ENCODE measurements around the gene ZC2HC1B.

ZC2HC1B gene

DNA sequence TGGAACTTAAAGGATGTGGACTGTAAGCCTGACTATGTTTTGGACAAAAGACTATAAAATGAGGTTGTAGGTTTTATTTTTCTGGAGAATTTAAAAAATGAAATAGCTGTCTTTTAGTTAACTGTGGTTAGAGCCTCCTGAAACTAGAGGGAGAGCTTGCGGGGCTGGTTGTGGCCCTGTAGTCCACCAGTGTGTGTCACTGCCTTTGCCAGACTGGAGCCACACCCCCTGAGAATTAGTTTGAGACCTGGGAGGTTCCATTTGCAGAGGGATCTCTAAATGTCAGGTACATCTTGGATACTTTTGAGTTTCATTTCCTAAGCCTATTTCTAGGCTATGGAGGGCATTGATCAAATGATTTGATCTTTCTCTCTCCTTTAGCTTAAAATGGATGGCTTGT lies 20.8 kb downstream of the ZC2HC1B start:
- Histone ChIP-seq H3K23ac (ENCODE audit: low read length in 2 of 2) (no peak overlapping the region), H3K9me3 (ENCODE audit: control insufficient read depth, low read length) (no peaks in the 10 kb centered on the region), H3K4me3 (ENCODE audit: insufficient read depth in 1 of 2, low read depth in 1 of 2, low read length in 2 of 2) (no peak overlapping the region), H2BK5ac (ENCODE audit: low read depth, low read length, poor library complexity, severe bottlenecking) (no peak overlapping the region), H4K91ac (ENCODE audit: low read length) (no peak overlapping the region), H3K9ac (ENCODE audit: low read length) (no peak overlapping the region), H3K14ac (ENCODE audit: low read length in 2 of 2) (no peak overlapping the region), H2AK5ac (ENCODE audit: low read length, severe bottlenecking) (no peak overlapping the region), H3K36me3 (ENCODE audit: control insufficient read depth in 1 of 2, insufficient read depth in 2 of 2, low read depth in 1 of 2, low read length in 2 of 2) (no peaks in the 10 kb centered on the region), H2BK15ac (ENCODE audit: low read depth, poor library complexity, severe bottlenecking) (no peak overlapping the region), H3K4me1 (ENCODE audit: control insufficient read depth, insufficient read depth, low read depth, low read length) (no peaks in the 10 kb centered on the region), H2BK12ac (ENCODE audit: low read length in 2 of 2) (no peak overlapping the region), H3K4ac (ENCODE audit: low read depth in 1 of 2, low read length in 2 of 2) (no peak overlapping the region), H3K79me1 (replicated peaks; ENCODE audit: low read length, poor library complexity, severe bottlenecking) (no peaks in the 10 kb centered on the region), H3K4me2 (ENCODE audit: low read length, poor library complexity, severe bottlenecking) (no peak overlapping the region), H2AFZ (ENCODE audit: low read depth, low read length) (no peak overlapping the region), H3K27ac (ENCODE audit: low read length, poor library complexity, severe bottlenecking) (no peak overlapping the region), H3K27me3 (ENCODE audit: control insufficient read depth in 1 of 2, insufficient read depth in 1 of 2, low read length in 2 of 2) (no peaks in the 10 kb centered on the region), H2BK120ac (ENCODE audit: low read depth, low read length) (no peak overlapping the region), H4K8ac (ENCODE audit: low read length) (no peak overlapping the region), H3K18ac (ENCODE audit: low read depth in 1 of 2, low read length in 2 of 2) (no peak overlapping the region)
- WGBS = 94% methylated on average over 1 of the region's 1 CpG
- no peak for DNase-seq

- Histone ChIP-seq H3K36me3 (ENCODE audit: control insufficient read depth in 1 of 2, insufficient read depth in 2 of 2, low read depth in 1 of 2, low read length in 2 of 2) (no peaks in the 10 kb centered on the region), H2BK120ac (ENCODE audit: low read depth, low read length) (no peak overlapping the region), H2BK15ac (ENCODE audit: low read depth, poor library complexity, severe bottlenecking) (no peak overlapping the region), H3K4me1 (ENCODE audit: control insufficient read depth, insufficient read depth, low read depth, low read length) (no peaks in the 10 kb centered on the region), H3K4me3 (ENCODE audit: insufficient read depth in 1 of 2, low read depth in 1 of 2, low read length in 2 of 2) (no peak overlapping the region), H3K9me3 (ENCODE audit: control insufficient read depth, low read length) (no peaks in the 10 kb centered on the region), H2BK5ac (ENCODE audit: low read depth, low read length, poor library complexity, severe bottlenecking) (no peak overlapping the region), H3K9ac (ENCODE audit: low read length) (no peak overlapping the region), H3K14ac (ENCODE audit: low read length in 2 of 2) (no peak overlapping the region), H3K23ac (ENCODE audit: low read length in 2 of 2) (no peak overlapping the region), H3K27ac (ENCODE audit: low read length, poor library complexity, severe bottlenecking) (no peak overlapping the region), H4K8ac (ENCODE audit: low read length) (no peak overlapping the region), H3K4ac (ENCODE audit: low read depth in 1 of 2, low read length in 2 of 2) (no peak overlapping the region), H3K18ac (ENCODE audit: low read depth in 1 of 2, low read length in 2 of 2) (no peak overlapping the region), H4K91ac (ENCODE audit: low read length) (no peak overlapping the region), H3K4me2 (ENCODE audit: low read length, poor library complexity, severe bottlenecking) (no peak overlapping the region), H3K79me1 (replicated peaks; ENCODE audit: low read length, poor library complexity, severe bottlenecking) (no peaks in the 10 kb centered on the region), H2BK12ac (ENCODE audit: low read length in 2 of 2) (no peak overlapping the region), H2AFZ (ENCODE audit: low read depth, low read length) (no peak overlapping the region), H2AK5ac (ENCODE audit: low read length, severe bottlenecking) (no peak overlapping the region), H3K27me3 (ENCODE audit: control insufficient read depth in 1 of 2, insufficient read depth in 1 of 2, low read length in 2 of 2) (no peaks in the 10 kb centered on the region)
- no CpG with 5 or more reads among the region's 1 CpG for WGBS
- no peak for DNase-seq
Measured at GRCh38 chr6:143894655-143895054, 30.4 kb downstream of the ZC2HC1B start.

GRCh38 chr6:143896126-143896860 lies 32.0 kb downstream of the ZC2HC1B start:
- no peak overlapping the region for H3K9ac ChIP-seq (ENCODE audit: low read length)
- H3K18ac ChIP-seq (ENCODE audit: low read depth in 1 of 2, low read length in 2 of 2) = no peak overlapping the region
- H3K36me3 ChIP-seq (ENCODE audit: control insufficient read depth in 1 of 2, insufficient read depth in 2 of 2, low read depth in 1 of 2, low read length in 2 of 2) = no peaks in the 10 kb centered on the region
- H3K27ac ChIP-seq (ENCODE audit: low read length, poor library complexity, severe bottlenecking) = no peak overlapping the region
- H2BK12ac ChIP-seq (ENCODE audit: low read length in 2 of 2) = no peak overlapping the region
- no peaks in the 10 kb centered on the region for H3K9me3 ChIP-seq (ENCODE audit: control insufficient read depth, low read length)
- H3K27me3 ChIP-seq (ENCODE audit: control insufficient read depth in 1 of 2, insufficient read depth in 1 of 2, low read length in 2 of 2) = no peaks in the 10 kb centered on the region
- H2AFZ ChIP-seq (ENCODE audit: low read depth, low read length) = no peak overlapping the region
- no peak overlapping the region for H4K8ac ChIP-seq (ENCODE audit: low read length)
- H3K4me2 ChIP-seq (ENCODE audit: low read length, poor library complexity, severe bottlenecking) = no peak overlapping the region
- H2BK120ac ChIP-seq (ENCODE audit: low read depth, low read length) = no peak overlapping the region
- no peak overlapping the region for H3K14ac ChIP-seq (ENCODE audit: low read length in 2 of 2)
- WGBS = 87% methylated on average over 2 of the region's 3 CpGs
- H2BK15ac ChIP-seq (ENCODE audit: low read depth, poor library complexity, severe bottlenecking) = no peak overlapping the region
- no peaks in the 10 kb centered on the region for H3K79me1 ChIP-seq (replicated peaks; ENCODE audit: low read length, poor library complexity, severe bottlenecking)
- H3K4me3 ChIP-seq (ENCODE audit: insufficient read depth in 1 of 2, low read depth in 1 of 2, low read length in 2 of 2) = no peak overlapping the region
- H4K91ac ChIP-seq (ENCODE audit: low read length) = no peak overlapping the region
- peak; percentile 17 for DNase-seq
- no peak overlapping the region for H3K23ac ChIP-seq (ENCODE audit: low read length in 2 of 2)
- H2AK5ac ChIP-seq (ENCODE audit: low read length, severe bottlenecking) = no peak overlapping the region
- no peak overlapping the region for H2BK5ac ChIP-seq (ENCODE audit: low read depth, low read length, poor library complexity, severe bottlenecking)
- H3K4ac ChIP-seq (ENCODE audit: low read depth in 1 of 2, low read length in 2 of 2) = peak overlapping the region in 1 of 2 experiments; percentile 15
- no peaks in the 10 kb centered on the region for H3K4me1 ChIP-seq (ENCODE audit: control insufficient read depth, insufficient read depth, low read depth, low read length)

DNA sequence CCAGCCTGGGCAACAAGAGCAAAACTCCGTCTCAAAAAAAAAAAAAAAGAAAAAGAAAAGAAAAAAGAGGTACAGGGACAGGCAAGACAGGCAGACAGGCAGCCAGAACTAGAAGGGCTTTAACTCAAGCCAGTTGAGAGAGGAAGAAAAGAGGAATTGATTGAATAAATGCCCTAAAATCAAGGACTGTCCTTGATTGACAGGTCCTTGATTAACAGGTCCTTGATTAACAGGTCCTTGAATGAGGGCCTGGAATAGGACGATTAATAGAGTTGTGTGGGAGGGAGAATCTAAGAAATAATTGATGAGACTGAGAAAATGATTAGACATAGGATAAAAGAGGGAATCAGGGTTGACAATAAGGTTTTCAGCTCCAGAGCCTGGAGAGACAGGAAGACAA lies 36.1 kb downstream of the ZC2HC1B start:
- no peak overlapping the region for H3K4me2 ChIP-seq (ENCODE audit: low read length, poor library complexity, severe bottlenecking)
- no peak overlapping the region for H4K91ac ChIP-seq (ENCODE audit: low read length)
- H2BK5ac ChIP-seq (ENCODE audit: low read depth, low read length, poor library complexity, severe bottlenecking) = no peak overlapping the region
- no peak overlapping the region for H3K27ac ChIP-seq (ENCODE audit: low read length, poor library complexity, severe bottlenecking)
- no peak overlapping the region for H3K14ac ChIP-seq (ENCODE audit: low read length in 2 of 2)
- H3K4me1 ChIP-seq (ENCODE audit: control insufficient read depth, insufficient read depth, low read depth, low read length) = no peaks in the 10 kb centered on the region
- H3K9ac ChIP-seq (ENCODE audit: low read length) = no peak overlapping the region
- no peak overlapping the region for H3K4ac ChIP-seq (ENCODE audit: low read depth in 1 of 2, low read length in 2 of 2)
- no peak overlapping the region for H2BK120ac ChIP-seq (ENCODE audit: low read depth, low read length)
- H3K79me1 ChIP-seq (replicated peaks; ENCODE audit: low read length, poor library complexity, severe bottlenecking) = no peaks in the 10 kb centered on the region
- H2AK5ac ChIP-seq (ENCODE audit: low read length, severe bottlenecking) = no peak overlapping the region
- H3K27me3 ChIP-seq (ENCODE audit: control insufficient read depth in 1 of 2, insufficient read depth in 1 of 2, low read length in 2 of 2) = no peaks in the 10 kb centered on the region
- DNase-seq = no peak
- H3K4me3 ChIP-seq (ENCODE audit: insufficient read depth in 1 of 2, low read depth in 1 of 2, low read length in 2 of 2) = no peak overlapping the region
- no peak overlapping the region for H2BK12ac ChIP-seq (ENCODE audit: low read length in 2 of 2)
- no peak overlapping the region for H4K8ac ChIP-seq (ENCODE audit: low read length)
- WGBS = 97% methylated on average over 2 of the region's 2 CpGs
- H3K36me3 ChIP-seq (ENCODE audit: control insufficient read depth in 1 of 2, insufficient read depth in 2 of 2, low read depth in 1 of 2, low read length in 2 of 2) = no peaks in the 10 kb centered on the region
- H3K18ac ChIP-seq (ENCODE audit: low read depth in 1 of 2, low read length in 2 of 2) = no peak overlapping the region
- H2AFZ ChIP-seq (ENCODE audit: low read depth, low read length) = no peak overlapping the region
- no peaks in the 10 kb centered on the region for H3K9me3 ChIP-seq (ENCODE audit: control insufficient read depth, low read length)
- no peak overlapping the region for H2BK15ac ChIP-seq (ENCODE audit: low read depth, poor library complexity, severe bottlenecking)
- no peak overlapping the region for H3K23ac ChIP-seq (ENCODE audit: low read length in 2 of 2)

Data from mesenchymal stem cell (in vitro differentiated cells and primary cell).